ENCODE measurements around the gene CD27.
"Not testable (repeated sequence)": the region's sequence is repeated elsewhere in the genome, so short reads cannot be mapped to it uniquely, and the experiment has no call there.

Gene CD27

DNA sequence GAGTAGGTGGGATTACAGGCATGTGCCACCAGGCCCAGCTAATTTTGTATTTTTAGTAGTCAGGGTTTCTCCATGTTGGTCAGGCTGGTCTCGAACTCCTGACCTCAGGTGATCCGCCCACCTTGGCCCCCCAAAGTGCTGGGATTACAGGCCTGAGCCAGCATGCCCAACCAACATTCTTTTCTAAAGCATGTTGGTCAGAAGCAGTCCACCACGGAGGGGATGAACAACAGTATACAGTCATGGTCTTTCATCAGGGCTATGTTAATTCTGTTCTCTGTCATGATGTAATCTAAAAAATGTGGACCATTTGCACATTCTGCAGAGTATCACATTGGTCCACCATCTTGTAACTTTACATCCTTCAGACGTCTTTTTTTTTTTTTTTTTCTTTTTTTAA lies 44.7 kb downstream of the CD27 start:
- no peak for FAIRE-seq

DNA sequence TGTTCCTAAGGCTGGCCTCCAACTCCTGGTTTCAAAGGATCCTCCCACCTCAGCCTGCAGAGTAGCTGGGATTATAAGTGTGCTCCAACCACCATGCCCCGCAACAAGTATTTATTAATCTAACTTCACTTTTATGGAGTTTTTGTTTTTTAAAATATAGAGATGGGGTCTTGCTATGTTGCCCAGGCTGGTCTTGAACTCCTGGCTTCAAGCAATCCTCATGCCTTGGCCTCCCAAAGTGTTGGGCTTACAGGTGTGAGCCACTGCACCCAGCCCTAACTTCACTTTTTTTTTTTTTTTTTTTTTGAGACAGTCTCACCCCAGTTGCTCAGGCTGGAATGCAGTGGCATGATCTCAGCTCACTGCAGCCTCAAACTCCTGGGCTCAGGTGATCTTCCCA lies 45.9 kb downstream of the CD27 start:
- FAIRE-seq, result not testable (repeated sequence)

- no peak for FAIRE-seq
Observed at GRCh38 chr12:6492838-6493496, 48.2 kb downstream of the CD27 start, which contains the start of gene MRPL51. Gene MRPL51 (minus strand): TSS chr12:6493262. CDS start chr12:6493136, 126 bp downstream.

DNA sequence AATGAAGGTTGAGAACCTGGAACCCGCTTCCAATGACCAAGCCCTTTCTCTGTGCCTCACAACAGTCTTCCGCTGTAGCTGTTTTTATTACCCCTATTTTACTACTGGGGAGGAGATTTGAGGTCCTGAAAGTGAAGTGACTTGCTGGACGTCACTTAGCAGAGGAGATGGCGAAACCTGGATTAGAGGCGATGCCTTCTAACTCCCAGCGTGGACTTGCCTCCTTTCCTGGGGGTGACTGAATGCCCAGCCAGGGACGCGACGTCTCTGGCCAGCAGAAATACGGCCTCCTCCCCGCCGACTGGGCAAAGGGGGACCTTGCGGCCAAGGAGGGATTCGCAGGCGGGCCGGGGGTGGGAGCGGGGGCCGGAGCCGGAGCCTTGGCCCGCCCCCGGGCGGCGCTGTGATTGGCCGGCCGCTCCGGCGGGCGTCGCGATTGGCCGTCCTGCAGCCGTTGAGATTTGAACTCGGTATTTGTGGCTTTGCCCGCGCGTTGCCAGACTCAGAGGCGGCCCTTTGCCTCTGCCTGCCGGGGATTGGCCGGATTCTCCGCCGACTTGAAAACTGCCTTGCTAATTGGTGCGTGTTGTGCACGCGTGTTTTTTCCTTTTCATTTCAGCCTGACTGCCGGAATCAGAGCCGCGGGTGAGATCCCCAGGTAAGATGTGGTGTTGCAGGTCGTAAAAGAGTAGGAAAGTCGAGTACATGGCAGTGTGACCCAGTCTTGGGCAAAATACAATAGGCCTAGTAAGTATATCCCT lies 48.9 kb downstream of the CD27 start, which contains the start of gene NCAPD2:
Gene NCAPD2, plus strand, starts transcription at position 606 of the 761 bp plus-strand sequence. CDS start 997 bp downstream, outside the sequence.
- no peak for FAIRE-seq

GRCh38 chr12:6494258-6494743 lies 49.5 kb downstream of the CD27 start:
- FAIRE-seq, result no peak

GRCh38 chr12:6494968-6495367 lies 50.2 kb downstream of the CD27 start:
- no peak for FAIRE-seq

GRCh38 chr12:6497291-6497690 lies 52.5 kb downstream of the CD27 start:
- not testable (repeated sequence) for FAIRE-seq

DNA sequence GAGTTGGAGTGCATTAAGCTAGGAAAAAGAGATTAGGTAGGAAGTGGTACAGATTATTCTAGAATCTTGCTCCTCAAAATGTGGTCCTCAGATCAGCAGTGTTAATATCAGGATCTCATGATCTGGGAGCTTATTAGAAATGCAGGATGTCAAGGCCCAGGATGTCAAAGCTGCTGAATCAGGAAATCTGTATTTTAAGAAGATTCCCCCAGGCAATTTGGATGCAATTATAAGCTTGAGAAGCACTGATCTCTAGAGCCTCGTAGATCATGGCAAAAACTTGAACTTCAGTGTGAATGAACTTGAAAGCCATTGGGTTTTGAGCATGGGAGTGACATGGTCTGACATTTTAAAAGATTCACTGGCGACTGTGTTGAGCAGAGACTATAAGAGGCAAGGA lies 55.7 kb downstream of the CD27 start:
- FAIRE-seq, result no peak
